HG03066 (cell line): ENCODE results near the gene CD6.

ENCODE experiments used
- ATAC-seq: cut with Tn5 transposase; IDR thresholded peaks from one replicate; pipeline ENCODE4 v1.9.1; 2021; ENCODE audit warnings: low read depth; ENCODE audit not compliant: unreplicated experiment

Gene CD6

DNA sequence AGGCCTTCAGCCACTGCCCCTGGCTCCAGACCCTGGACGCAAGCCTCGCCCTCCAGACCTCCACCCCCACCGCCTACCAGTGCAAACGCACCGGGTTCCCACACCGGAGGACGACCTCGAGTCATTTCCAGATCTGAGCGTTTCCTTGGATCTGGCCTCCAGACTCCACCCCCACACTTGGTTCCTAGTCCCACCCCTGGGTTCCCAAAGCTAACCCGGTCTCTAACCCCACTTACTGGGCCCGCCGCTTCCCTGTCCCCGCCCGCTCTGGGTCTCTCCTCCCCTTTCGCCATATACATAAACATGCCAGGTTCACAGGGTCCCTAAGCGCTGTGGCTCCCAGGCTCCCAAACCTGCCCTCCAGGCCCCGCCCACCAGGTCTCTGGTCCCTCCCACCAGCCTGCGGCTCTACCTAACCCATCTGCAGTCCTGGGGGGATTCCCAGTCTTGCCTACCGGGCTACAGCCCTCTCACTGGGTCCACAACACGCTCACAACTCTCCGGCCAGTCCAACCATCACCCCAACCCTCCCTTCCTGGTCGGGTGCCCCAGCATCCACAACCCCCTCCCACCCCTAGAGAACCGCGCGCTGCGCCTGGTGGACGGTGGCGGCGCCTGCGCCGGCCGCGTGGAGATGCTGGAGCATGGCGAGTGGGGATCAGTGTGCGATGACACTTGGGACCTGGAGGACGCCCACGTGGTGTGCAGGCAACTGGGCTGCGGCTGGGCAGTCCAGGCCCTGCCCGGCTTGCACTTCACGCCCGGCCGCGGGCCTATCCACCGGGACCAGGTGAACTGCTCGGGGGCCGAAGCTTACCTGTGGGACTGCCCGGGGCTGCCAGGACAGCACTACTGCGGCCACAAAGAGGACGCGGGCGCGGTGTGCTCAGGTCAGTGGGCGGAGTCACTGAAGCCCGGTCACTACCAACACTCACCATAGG, 36.7 kb downstream of the CD6 start:
- no peak for ATAC-seq

- no peak for ATAC-seq
Measured at GRCh38 chr11:61008971-61009370, 37.5 kb downstream of the CD6 start.

DNA sequence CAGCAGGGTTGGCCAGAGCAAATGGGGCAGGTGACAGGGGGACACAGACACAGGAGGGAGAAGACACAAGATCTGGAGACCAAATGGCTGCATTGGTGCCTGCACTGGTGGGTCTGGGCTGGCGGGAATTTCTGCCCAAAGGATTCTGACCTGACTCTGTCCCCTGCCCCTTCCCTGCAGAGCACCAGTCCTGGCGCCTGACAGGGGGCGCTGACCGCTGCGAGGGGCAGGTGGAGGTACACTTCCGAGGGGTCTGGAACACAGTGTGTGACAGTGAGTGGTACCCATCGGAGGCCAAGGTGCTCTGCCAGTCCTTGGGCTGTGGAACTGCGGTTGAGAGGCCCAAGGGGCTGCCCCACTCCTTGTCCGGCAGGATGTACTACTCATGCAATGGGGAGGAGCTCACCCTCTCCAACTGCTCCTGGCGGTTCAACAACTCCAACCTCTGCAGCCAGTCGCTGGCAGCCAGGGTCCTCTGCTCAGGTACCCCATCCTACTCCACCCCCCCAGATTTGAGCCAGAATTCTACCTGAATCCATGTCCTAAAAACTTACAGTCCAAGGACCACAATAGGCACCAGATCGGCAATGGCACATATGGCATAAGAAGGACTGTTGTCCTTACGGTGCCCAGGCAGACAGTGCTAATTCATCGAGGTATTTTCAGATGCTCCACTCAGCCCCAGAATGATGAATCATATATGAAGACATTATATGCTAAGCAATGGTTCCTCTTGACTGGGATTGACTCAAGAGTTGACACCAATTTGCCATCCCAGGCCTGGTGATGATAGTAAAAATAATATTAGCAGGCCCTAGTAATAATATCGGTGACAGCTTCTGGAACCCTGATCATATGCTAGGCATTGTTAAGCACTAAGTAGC, 38.2 kb downstream of the CD6 start:
- no peak for ATAC-seq

DNA sequence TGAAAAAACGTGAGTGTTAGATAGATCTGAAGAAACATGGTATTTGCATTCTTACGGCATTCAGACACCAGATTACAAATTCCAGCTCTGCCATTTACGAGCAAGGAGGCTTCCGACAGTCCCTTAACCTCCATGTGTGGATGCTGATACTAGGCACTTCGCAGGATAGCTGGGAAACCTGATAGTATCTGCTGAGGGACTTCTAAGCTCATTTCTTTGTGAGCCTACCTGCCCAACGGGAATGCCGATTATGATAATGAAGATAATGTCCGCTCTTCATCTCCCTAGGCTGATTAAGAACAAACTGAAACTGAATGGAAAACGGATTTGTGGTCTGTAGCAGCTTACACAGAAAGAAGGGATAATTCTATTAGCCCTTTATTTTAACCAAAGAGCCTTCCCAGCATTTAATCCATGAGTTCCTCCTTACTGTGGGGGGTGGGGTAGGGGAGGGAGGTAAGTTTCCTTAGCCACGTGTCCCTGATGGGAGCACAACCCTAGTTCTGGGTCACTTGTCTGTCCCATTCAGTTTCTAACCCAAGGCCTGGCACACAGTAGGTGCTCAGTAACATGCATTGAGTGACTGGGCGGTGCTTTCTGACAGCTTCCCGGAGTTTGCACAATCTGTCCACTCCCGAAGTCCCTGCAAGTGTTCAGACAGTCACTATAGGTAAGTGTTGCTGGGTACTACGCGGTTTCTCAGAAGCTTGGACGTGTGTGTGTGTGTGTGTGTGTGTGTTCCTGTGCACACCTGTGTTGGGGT, 39.2 kb downstream of the CD6 start:
- no peak for ATAC-seq

- no peak for ATAC-seq
Measured at GRCh38 chr11:61011229-61011870, 39.9 kb downstream of the CD6 start.

- ATAC-seq = no peak
Measured at GRCh38 chr11:61011950-61012736, 40.7 kb downstream of the CD6 start.

DNA sequence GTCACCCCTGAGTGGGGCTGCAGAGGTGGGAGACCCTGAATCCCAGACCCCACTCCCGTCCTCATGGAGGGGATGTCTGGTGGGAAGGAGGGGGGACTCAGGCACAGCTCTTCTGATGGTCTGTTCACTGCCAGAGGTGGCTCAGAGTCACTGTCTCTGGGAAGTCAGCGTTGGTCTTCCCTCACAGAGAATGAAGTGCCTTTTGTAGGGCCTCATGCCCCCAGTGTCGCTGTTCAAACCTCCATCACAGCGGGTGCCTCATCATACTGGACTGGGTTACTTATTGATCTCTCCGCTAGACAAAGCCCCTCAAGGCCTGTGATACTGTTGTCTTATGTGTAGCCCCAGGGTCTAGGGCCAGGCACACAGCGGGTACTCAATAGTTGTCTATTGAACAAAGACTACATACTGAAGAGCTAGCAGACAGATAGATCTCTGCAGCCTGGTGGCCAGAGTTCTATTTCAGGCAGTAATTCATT, 41.3 kb downstream of the CD6 start:
- no peak for ATAC-seq

DNA sequence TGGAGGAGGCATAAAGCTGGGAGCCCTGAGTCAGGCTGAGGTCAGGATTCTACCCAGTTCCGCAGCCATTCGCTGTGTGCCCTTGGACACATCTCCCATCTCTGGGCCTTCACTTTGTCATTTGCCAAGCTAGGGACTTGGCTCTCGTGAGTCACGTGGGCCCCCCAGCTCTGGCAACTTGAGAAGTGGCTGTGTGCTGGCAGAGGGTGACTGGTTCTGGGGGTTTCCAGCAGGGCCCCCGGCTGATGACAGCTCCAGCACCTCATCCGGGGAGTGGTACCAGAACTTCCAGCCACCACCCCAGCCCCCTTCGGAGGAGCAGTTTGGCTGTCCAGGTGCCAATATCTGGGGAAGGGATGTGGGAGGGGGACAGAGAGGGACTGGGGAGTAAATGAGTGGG, 46.6 kb downstream of the CD6 start:
- ATAC-seq = no peak

DNA sequence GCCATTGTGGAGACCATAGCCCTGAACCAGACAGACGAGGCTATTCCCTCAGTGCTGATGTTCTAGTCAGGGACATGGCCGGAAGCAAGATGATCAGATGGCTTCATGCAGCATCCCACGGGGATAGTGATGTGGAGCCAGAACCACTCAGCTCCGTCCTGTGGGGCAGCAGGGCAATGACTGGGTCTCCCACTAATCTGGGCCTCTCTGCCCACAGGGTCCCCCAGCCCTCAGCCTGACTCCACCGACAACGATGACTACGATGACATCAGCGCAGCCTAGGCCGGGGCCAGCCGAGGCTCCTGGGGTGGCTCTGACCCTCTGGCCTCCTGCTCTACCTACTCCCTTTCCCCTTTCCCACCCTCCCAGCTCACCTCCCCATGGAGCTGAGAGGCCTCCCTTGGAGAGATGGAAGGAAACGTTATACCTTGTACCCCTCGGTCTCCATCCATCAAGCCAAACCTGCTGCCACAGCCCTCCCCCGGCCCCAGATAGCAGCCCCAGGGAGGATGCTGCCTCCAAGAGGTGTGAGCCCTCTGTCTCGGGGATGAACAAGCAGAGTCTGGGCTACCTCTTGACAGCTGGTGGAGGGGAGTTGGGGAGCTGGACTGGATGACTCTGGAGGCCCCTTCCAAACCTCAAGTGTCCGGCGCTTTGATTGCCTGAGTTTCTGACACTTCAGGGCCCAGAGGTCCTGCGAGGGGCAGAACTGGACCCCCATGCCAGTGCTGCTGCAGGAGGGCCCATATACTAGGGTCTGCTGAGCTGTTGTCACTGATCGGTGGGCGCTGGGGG, 47.8 kb downstream of the CD6 start:
- ATAC-seq = no peak

DNA sequence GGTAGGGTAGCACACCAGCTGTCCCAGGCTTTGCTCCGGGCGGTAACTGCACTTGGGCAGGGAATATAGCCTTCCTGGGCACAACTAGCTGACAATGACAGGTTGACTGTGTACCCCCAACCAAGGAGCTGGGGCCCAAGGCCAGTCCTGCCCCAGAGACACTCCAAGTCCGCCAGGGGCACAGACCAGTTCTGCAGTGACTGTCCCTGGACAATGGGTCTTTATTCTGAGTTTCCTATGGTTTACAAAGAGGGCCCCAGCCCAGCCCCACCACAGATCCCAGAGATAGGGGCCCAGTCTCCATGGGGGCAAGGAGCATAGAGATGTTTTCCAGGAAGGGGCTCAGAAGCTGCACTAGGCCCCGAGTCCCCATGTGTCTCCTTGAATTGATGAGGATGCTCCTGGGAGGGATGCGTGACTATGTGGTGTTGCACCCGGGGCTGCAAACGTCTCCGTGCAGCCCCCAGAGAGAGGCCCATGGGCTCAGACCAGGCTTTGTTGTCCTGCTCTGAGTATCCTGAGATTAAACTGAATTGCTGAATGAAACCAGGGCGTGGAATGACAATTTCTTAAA, 48.4 kb downstream of the CD6 start:
- ATAC-seq = no peak

GRCh38 chr11:61020551-61021235, 49.2 kb downstream of the CD6 start:
- no peak for ATAC-seq

GRCh38 chr11:61021661-61022212, 50.3 kb downstream of the CD6 start:
- no peak for ATAC-seq

DNA sequence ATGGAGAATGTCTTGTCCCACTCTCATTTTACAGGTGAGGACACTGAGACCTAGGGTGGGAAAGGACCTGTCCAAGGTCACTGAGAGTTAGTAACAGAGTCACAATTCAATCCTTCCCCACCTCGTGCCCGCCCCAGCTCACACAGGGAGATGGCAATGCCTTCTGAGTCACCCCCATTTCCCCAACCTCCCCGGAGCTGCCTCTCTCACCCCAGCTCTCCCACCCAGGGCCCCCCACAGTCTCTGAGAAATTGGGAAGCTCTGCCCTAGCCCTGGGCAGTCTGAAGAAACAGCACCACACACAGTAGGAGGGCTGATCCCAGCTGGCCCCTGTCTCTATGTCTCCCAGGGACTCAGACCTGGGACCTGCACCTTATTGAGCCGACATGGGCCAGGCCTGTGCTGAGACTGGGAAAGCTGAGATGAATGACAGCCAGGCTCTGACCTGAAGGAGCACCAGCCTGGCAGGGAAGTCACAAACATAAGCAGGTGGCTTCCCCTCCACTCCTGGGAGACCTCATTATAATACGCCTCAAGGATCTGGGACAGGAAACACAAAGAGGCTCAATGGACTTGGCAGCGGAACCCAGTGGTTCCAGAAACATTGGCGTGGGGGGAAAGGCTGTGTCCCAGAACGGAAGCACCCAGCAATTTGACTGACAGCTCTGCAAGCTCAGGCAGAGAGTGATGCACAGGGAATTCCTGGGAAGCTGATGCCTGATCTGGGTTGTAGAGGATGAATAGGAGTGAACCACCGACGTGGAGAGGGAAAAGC, 51.0 kb downstream of the CD6 start:
- ATAC-seq = no peak

DNA sequence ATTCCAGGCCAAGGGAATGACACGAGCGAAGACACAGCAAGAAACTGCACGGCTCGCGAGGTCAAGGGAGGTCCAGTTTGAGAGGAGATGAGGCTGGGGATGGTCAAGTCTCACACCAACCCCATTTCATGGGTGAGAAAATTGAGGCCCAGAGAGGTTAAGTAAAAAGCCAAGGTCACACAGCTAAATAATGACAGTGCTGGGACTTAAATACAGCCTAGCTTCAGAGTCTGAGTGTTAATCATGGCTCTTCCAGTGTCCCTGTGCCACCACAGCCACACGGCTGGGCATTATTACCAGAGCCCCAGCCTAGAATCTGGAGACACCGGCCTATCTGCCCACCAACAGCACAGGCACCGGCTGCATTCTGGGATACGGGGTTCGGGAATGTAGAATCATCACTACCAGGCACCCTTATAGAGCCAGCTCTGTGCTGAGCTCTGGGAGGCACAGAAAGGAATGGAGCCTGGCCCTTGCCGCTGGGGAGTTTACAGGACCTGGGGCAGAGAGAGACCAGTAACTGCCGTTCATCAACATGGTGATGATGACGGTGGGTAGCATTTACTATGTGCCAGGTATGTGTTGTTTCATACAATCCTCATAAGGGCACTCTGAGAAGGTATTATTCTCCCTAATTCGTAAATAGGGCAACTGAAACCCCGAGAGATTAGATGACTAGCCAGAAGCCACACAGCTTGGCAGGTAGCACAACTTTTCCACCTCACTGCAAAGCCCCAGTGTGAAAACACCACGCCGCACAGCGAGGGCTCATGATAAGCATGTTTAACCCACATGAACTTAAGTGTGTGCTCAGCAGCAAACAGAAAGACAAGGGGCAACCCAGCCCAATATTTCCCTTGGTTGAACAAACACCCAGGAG, 51.8 kb downstream of the CD6 start:
- ATAC-seq = no peak

DNA sequence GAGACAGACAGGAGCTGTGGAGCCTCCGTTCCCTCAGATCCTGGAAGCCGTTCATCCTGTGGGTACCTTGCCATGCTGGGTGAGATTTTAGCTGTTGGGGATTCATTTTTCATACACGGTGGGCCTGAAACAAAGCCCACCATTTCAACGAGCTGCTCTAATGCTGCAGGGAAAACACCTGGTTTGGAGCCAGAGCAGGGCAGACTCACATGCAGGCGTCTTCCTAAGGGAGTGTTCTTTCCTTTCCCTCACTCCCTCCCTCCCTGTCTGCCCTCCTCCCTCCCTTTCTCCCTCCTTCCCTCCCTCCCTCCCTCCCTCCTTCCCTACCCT, 52.5 kb downstream of the CD6 start:
- no peak for ATAC-seq
